Spleen (tissue), 7 donors: Measurements from ENCODE around the gene ANO2.

Source experiments
- CTCF ChIP-seq, 11 experiments: fragments of 200-600 bp in 7 of 11; fragments of 450-650 bp in 4 of 11; sonication (generic) in 4 of 11; IDR thresholded peaks in 8 of 11; conservative IDR thresholded peaks in 3 of 11; 1 replicate in 7 of 11; 2 replicates in 4 of 11; pipeline versions ENCODE4 v1.4.0 to v1.8.0; 2016 to 2021; ENCODE audit warnings: antibody characterized with exemption in 11 of 11, inconsistent platforms in 4 of 11, mild to moderate bottlenecking in 1 of 11
- POLR2A ChIP-seq, 3 donors: fragments of 450-650 bp; IDR thresholded peaks; one replicate each; pipeline ENCODE4 v1.5.1; 2017; ENCODE audit warnings: antibody characterized with exemption in 3 of 3, mild to moderate bottlenecking in 1 of 3
- POLR2AphosphoS5 ChIP-seq, 3 donors: sonication (generic); formaldehyde crosslinking; IDR thresholded peaks; one replicate each; pipeline ENCODE4 v1.5.1; 2017; ENCODE audit warnings: antibody characterized with exemption in 3 of 3
- donor health status: DM: no; HTN: no; CAD: no; lungs with moderate emphysema.
- donor health status: DM: no; HTN: no; CAD: no.
- donor health status: DM: no; HTN: no; CAD: no.

GRCh38 chr12:5960783-5961182, 15.7 kb upstream of the ANO2 start:
- TF ChIP-seq POLR2AphosphoS5 (IDR thresholded peaks at IDR 0.05) (no peak), CTCF (IDR thresholded peaks at IDR 0.05 in 8 of 11, conservative IDR thresholded peaks at IDR 0.05 in 3 of 11) (no peak), POLR2A (IDR thresholded peaks at IDR 0.05) (no peak)
